Measurements from ENCODE around the gene ACOT6.
"Not testable (repeated sequence)": the region's sequence is repeated elsewhere in the genome, so short reads cannot be mapped to it uniquely, and the experiment has no call there.

The ACOT6 gene

GRCh38 chr14:73602994-73603393, 9.3 kb upstream of the ACOT6 start:
- no peak for DNase-seq

GRCh38 chr14:73606271-73606670, 6.0 kb upstream of the ACOT6 start:
- DNase-seq = no peak

- DNase-seq = no peak
Measured at GRCh38 chr14:73607241-73607640, 5.1 kb upstream of the ACOT6 start.

- DNase-seq = no peak
Measured at GRCh38 chr14:73610687-73611086, 1.6 kb upstream of the ACOT6 start.

- DNase-seq = peak; percentile 37
Measured at GRCh38 chr14:73613046-73613383, 698 bp downstream of the ACOT6 start.

GRCh38 chr14:73613419-73613963, 1.2 kb downstream of the ACOT6 start:
- peak; percentile 46 for DNase-seq

- no peak for DNase-seq
Measured at GRCh38 chr14:73616831-73617230, 4.5 kb downstream of the ACOT6 start.

- DNase-seq = no peak
Measured at GRCh38 chr14:73619524-73619923, 7.2 kb downstream of the ACOT6 start.

GRCh38 chr14:73620268-73620667, 8.0 kb downstream of the ACOT6 start:
- no peak for DNase-seq

- DNase-seq = no peak
Measured at GRCh38 chr14:73623504-73624054, 11.3 kb downstream of the ACOT6 start.

GRCh38 chr14:73625706-73626105, 13.4 kb downstream of the ACOT6 start:
- DNase-seq = no peak

- no peak for DNase-seq
Measured at GRCh38 chr14:73627151-73627558, 14.8 kb downstream of the ACOT6 start.

- peak; percentile 72 for DNase-seq
Measured at GRCh38 chr14:73630009-73630780, 17.9 kb downstream of the ACOT6 start.

GRCh38 chr14:73633116-73634010, 21.0 kb downstream of the ACOT6 start:
- DNase-seq = peak; percentile 87

GRCh38 chr14:73634011-73634833, 21.9 kb downstream of the ACOT6 start:
- peak; percentile 23 for DNase-seq

GRCh38 chr14:73636355-73636754, 24.0 kb downstream of the ACOT6 start:
- not testable (repeated sequence) for DNase-seq

- DNase-seq = no peak
Measured at GRCh38 chr14:73637830-73638229, 25.5 kb downstream of the ACOT6 start.

- DNase-seq = no peak
Measured at GRCh38 chr14:73640796-73641365, 28.6 kb downstream of the ACOT6 start.

GRCh38 chr14:73644531-73645247, 32.4 kb downstream of the ACOT6 start, which contains the start of gene DNAL1:
Gene DNAL1 (plus strand): TSS chr14:73644986. CDS start chr14:73645040, 54 bp downstream.
- peak; percentile 97 for DNase-seq

- DNase-seq = no peak
Measured at GRCh38 chr14:73645248-73645610, 32.9 kb downstream of the ACOT6 start.

GRCh38 chr14:73651005-73651404, 38.7 kb downstream of the ACOT6 start:
- DNase-seq = no peak
